ENCODE measurements around the gene NUAK1.

The NUAK1 gene

DNA sequence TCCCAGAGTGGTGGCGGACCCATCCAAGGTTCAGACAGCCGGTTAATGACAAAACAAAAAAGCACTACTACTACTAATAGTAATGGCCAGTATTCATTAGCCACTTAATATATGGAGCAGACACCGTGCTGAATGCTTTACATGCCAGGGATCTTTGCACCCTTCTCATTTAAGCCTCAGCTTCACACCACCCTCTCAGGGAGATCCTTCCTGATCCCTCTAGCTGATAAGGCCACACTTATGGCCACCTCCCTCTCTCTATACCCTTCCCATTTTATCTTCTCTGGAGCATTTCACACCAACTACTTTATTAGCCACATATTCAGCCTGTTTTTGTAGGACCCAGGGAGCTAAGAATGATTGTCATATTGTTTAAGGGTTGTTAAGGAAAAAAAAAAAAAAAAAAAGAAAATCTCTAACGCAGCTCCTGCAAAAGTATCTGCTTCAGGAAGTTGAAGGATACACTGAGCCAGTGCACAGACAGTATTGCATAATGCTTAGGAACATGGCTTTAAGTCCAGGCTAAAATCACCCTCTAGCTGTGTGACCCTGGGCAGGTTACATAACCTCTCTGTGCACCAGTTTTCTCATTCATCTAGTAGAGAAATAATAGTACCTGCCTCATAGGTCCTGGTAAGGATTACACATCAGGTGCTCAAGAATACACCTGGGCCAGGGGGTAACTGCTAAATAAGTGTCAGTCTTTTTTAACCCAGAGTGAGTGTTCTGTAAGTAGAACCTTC is 29.4 kb downstream of the NUAK1 start:
- no peak for DNase-seq

DNA sequence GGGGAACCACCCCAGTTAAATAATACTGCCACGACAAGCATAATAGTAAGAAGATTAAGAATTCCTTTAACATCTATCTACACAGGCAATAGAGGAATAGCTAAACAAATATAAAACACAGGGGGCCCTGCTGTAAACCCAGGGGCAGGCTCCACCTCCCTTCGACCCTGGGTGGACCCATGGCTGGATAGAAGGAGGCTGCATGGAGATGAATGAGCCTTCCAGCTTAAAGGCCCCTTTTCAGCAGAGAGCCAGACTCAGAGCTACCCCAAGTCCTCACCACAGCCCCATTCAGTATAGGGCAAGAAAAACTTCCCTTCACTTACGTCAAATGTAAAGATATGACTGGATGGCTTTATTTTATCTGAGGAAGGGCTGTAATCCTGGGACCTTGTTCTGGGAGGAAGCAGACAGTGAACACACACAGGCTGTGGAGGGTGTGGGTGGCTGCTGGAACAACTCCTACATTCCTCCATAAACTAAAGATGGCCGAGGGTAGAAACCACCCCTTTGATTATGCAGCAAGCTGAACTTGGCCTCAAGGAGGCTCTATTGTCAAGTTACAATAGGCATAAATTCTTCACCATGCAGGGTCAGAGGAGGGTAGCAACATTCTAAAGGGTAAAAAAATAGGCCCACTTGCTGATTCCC is 30.4 kb downstream of the NUAK1 start:
- peak; percentile 68 for DNase-seq

DNA sequence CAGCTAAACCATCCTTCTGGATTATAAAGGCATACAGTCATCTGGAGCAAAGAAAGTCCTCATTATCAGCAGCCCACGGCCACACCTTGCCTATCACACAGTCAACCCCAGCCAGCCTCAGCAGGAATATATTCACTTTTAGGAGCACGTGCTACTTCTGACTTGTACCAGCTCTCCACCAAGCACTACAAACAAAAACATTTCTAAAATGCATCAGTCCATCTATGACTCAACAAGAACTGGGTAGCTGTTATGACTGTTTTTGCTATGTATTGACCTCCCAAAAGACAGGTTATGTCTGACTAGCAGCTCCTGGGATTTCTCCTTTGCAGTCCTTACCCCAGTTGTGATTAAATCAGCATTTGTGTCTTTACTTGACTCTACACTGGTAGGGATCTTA is 31.2 kb downstream of the NUAK1 start:
- DNase-seq: peak; percentile 64

DNA sequence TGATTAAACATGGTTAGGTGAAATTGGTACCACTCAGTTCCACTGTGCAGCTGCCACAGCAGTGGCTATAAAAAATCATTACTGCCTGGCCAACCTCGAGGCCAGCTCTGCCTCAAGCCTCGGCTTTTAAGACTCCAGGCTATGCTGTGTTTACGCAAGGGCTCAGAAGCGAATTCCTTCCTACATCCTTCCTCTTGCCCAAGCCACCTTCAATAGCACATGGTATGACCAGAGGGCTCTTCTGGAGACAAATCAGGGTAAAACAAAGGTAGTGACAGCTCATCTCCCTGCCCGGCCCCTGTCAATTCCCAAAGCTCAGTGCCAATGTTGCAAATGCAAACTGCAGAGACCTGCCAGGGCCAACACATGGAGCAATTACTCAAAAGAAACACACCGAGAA is 31.9 kb downstream of the NUAK1 start:
- peak; percentile 62 for DNase-seq

DNA sequence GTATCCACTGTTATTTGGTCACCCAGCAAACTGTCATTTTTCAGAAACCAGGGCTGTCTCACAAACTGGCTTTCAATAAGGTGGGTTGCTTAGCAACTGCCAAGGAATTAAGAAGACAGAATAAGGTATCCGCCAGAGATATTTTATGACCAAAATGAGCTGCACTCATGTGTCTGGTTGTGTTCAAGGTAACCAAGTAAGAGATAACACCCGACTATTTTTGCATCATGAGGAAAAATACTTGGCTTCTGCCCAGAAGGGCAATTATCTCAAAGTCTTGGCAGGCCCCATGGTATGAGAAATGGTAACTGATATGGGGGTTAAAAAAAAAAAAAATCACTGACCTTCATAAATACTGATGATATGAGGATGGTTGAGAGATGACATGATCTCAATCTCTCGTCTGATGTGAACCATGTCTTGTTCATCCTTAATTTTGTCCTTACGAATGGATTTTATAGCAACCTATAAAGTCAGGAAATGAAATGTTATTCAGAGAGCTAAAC is 32.6 kb downstream of the NUAK1 start:
- DNase-seq: no peak

DNA sequence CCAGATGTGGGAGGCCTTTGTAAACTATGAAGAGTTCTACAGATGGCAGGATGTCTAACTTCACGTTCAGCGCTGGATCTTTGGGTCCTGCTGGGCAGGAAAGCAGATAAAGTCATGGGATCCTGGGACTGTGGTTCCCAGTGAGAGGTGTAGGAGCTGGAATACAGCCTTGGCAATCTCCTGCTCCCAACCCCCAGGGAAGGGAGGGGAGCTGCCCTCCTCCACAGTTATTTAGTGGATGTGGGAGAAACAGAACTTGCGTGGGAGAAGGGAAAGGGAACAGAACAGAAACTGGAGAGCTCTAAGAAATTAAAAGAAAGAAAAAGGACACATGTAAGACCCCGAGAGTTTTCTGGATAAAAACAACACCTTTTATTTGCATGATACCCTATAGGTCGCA is 37.0 kb downstream of the NUAK1 start:
- no peak for DNase-seq

DNA sequence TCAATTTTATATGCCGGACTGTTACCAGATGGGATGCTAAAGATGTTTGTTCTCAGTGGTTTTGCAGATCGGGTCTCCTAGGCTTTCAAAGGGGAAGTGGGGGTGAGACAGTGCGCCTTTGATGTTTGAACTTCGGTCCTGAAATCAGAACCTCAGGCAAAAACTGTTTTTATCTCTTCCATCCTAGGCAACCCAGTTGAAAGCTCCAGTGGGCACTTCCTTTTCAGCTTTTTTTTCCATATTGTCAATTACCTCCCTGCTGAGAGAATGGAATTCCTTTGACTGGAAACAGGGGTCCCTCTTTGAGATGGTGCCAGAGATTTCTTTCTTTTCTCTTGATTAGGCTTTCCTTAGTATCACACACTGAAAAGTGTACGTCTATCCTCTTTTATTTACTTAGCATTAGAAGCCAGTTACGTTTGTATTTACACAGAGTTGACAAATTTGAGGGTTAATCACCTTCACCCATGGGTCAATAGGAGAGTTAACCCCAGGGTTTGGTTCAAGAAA is 40.0 kb downstream of the NUAK1 start:
- no peak for DNase-seq

DNA sequence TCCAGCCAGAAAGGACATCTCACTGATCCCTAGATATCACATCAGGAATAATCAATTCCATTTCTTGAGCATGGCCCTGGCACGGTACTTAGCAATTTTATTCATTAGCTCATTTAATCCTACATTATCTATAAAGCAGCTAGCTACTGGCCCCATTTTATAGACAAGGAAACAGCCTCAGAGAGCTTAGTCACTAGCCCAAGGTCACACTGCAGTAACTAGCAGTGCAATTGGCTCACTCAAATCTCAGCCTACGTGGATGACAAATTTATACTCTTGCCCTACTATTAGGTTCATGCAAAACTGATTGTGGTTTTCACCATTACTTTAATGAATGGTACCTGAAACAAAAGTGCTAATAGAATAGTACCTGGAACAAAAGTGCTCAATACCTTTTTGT is 41.7 kb downstream of the NUAK1 start:
- no peak for DNase-seq

DNA sequence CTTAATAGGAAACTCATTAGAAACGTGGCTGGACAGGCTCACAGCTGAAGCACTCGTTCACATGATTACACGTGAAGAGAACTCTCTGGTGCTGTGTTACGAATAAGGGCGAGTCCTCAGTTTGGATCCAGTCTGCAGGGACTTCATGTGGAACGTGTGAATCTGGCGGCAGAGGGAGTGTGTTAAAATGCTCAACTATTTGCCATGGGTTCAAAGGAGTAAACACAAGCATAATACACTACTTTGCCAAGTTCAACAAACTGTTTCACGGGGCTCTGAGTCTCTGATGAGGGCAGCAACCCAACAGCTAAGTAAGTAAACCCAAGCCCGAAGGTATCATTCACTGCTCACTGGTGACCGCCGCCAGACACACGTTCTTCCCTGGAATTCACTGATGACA is 42.4 kb downstream of the NUAK1 start:
- no peak for DNase-seq

DNA sequence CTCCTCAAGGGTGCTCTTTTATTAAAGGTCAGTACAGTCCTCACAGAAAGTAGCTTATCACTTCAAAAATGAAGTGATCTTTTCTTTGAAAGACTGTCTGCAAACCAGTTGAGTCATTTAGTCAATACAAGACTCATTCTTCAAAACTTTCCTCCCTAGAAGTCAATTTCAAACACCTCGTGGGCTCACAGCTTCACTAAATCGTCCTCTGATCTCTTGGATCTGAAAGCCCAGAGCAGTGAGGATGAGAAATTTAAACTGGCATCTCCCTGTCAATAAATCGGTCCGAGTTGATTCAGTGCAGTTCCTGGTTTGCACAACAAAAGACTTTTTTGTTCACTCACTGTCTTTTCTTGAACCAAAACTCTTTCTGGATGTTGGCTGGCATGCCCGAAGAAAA is 44.5 kb downstream of the NUAK1 start:
- peak; percentile 62 for DNase-seq

DNA sequence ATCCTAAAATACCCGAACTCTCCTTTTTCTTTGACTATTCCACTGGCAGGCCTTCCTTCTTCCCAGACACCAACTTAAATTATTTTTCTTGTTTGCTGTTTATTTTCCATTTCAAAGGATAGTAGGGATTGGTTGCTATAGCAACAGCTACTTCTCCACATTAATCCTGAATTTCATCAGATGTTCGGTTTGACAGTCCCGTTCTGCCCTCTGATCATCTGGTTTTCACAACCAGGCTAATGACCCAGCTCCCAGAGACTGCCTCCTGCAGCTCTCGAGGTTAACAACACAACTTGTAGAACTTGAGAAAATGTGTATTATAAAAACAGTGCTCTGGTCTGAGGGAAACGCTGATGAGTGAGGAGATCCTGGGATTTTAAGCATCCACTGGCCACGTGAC is 45.5 kb downstream of the NUAK1 start:
- DNase-seq: no peak

DNA sequence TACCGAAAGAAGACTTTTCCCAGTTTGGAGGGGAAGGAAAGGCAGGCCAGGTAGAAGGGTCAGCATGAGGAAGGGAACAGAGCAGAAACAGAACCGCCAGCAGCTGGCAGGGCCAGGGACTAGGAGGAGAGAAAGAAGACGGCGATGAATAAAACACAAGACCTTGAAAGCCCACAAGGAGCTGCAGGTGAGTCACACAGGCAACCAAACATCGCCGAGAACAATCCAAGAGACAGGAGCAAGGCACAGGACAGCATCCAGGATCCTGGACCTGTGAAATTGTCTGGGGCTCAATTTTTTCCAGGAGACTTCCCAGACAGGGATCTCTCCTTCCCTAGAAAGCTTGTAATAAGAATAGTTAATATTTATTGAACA is 47.3 kb downstream of the NUAK1 start:
- DNase-seq: no peak

DNA sequence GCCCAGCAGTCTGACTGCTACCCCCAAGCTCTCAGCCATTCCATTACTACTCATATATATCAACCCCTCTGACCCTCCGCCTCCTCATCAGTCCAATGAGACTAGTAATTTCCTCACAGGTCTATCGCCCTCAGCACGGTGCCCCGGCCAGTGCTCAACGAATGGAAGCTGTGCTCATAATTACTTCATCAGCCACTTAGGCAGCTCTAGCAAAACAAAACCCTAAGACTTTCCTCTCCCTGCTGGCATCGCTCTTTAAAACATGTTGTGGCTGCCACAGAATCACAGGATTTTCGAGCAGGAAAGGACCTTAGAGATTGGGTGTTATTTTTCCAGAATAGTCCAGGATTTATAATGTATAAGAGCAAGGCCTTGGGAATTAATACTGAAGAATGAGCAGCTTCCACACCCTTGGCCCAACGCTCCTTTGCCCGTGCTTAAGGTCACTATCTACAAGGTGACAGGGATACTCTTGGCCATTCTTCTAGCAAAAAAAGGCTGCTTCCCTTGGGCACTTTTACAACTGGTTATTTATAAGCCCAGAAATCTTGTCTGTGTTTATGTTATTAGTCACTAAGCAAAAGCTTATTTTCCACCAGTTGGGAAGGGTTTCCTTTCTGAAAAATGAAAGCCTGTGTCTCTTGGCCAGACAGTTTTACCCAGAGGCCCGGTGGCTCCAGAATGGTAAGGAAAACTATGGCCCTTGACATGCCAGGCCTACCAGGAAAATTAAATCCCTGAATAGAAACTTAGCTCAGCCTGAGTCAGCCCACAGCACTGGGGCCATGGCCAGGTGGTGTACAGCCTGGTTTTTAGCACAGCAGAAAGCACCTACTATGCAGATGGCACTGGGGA is 47.9 kb downstream of the NUAK1 start:
- DNase-seq: peak; percentile 95

DNA sequence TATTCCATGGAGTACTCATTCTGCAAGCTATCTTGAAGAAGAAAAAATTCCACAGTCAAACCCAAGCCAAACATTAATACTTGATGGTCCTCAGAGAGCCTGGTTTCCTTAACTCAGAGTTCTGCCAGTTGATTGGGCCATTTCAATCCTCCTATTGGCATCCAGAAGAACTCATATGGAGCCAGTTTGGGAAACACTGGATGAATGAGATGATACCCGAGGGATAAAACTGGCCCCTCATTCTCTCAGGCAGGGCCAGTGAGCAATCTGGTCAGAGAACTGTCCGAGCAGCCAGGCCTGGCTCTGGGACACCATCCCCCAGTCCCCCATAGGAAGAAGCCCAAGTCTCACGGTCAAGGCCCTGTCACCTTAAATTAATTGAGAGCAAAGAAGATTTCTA is 48.8 kb downstream of the NUAK1 start:
- DNase-seq: no peak

DNA sequence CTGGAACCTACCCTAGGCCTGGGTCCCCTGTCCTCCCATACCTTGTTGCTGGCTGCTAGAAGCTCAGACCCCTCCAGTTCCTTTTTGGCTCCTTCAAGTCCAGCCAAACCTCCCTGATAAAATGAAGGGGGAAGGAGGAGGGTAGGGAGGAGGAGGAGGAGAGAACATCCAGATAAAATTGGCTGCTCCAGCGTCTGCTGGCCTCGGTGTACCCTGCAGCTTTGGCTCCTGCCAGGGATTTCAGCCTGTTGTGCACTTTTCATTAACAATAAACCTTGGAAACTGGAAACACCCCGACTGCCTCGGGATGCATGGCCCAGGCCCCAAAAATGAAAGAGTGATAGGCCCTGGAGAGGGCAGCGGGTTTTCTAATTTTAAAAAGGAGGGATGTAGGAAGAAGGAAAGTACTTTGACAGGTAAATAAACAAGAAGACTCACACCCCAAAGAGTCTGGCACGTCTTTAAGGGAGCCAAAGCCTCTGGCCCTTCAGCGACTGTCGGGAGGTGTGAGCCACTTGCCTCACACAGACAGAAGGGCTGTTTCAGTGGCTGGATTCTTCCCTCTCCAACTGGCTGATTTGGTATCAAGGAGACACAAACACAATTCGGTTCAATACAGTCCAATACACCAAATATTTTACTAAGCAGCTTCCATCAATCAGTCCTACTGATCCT is 49.8 kb downstream of the NUAK1 start:
- no peak for DNase-seq

DNA sequence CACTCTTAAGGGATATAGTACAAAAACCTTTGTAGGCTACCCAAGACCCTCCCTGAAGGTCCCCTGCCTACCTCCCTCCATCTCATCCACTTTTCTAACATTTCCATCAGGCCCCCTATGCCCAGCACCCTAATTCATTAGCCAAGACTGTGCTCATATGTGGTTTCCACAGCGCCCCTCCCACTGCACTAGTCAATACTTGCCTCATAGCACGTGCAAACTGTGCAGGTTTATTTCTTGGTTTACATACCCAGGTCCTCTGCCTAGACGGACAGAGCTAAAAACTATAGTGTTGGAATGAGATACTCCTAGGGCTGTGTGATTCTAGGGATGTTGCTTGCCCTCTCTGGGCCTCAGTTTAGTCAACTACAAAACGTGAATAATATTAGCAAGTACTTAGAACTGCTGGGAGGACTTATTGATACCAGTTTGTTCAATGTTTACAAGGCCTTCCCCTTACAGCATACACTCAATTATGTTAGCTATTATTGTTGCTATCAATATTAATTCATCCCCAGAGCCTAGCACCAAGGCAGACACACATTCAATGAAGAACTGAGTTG is 50.4 kb downstream of the NUAK1 start:
- DNase-seq: no peak

DNA sequence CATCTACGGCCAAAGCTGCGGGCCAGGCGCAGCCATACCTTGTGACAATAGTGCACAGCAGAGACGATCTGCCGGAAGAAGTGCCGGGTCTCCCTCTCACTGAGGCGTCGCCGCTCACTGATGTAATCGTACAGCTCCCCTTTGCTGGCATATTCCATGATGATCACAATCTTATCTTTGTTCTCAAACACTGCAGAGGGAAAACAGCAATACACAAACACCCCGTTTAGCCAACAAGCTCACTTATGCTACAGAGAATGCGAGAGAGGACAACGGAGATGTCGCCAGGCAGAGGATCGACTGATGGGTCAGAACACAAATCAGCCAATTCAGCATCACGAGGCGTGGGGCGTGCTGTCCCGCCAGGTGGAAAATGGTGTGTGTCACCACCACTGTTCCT is 52.1 kb downstream of the NUAK1 start:
- DNase-seq: no peak

DNA sequence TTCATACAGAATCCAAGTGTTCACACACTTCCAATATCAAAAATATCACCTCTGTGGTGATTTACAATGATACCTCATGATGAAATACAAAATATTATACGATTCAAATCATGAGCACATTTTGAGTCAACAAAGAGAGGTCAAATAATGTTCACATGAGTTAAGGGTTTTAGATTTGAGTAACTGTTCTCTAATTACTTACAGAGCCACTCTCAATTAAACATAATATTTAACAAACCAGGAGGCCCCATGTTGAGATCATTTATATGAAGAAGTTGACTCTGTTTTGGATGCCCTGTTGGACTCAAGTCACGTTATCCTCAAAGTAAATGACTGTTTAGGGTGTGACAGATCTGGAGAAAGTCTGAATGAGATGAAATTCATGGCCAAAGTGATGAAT is 53.5 kb downstream of the NUAK1 start:
- no peak for DNase-seq

DNA sequence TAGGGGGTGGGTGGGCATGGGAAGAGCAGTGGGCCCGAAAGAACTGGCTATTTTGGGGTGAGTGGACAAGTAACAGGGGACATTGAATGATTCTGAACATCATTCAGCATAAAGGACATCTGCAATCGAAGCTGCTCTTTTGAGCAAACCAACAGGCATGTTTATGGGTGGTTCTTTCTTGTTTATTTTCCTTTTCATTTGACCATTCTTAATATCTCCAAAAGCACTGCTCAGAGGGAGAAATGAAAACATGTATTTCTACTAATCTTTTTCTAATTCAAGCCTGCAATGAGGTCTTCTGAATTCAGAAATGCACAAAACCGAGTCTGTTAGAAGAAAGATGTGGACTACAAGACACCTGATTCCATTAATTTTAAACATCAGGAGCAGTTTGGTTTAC is 54.0 kb downstream of the NUAK1 start:
- DNase-seq: no peak

DNA sequence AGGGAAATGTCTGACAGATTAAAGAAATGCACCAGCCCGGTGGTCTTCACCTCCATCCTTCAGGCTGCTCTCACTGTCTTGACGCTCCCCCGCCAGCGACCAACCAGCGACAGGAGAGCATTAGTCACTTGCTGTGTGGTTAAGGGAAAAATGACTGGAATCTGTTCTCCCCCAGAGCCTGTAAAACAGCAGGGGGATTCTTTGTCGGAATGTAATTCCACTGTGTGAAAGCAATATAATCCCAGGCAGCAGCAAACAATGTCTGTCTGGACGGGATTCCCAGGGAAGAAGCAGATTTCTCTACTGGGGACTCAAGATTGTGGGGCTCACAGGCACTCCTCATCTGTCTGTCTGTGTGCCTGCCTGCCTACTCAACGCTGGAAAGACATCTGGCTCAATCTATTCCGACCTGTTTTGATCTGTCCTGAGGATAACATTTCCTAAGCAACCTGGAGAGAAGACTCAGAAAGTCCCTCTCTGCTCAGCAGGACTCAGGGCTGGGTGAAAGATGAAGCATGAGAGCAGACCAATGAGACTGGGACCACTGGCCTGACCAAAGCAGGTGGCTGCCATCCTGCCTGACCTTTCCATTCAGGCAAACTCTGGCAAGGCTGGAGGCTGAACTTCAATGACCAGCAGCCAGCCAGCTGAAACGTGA is 54.6 kb downstream of the NUAK1 start:
- peak; percentile 99 for DNase-seq

All from fibroblast of skin of back (primary cell).